ENCODE results near the gene NKX2-2. TPM values are rescaled to one million over a fixed set of nuclear protein-coding genes. Genes with fewer than 3 reads are reported as not detected.

The NKX2-2 gene
- not detected in 2 replicates for total RNA-seq

DNA sequence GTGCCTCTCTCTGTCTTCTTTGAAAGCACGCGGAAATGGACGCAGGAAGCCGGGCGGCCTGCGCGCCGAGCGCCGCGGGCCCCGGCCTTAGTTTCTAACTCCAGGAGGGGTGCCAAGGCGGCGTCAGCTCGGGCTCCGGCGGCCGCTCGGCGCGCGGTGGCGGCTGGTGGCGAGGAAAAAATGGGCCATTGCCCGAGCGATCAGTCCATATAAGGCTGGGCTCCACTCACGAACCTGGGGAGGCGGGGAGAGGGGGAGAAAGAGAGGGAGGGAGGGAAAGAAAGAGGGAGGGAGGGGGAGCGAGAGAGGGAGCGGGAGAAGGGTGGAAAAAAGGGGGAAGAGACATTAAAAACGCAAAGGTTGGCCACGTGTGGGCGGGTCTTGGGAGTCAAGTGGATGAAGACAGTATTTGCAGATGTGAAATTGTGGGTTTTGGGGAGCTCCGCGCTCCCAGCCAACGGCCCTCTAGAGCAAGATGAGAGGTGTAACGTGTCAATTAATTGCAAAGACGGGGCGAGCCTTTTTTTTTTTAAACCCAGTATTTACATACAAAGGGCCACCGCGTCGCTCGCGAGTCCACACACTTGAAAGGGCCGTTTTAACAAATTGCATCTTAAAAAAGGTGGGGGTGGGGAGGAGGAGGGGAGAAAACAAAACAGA, at the start of gene NKX2-2:
TSS of gene NKX2-2 (minus strand) at position 184 of the 660 bp plus-strand sequence. CDS start 395 bp downstream, outside the sequence.

Other genes with a start within 250 kb of the NKX2-2 start
- 71.6 and 75.3 TPM in 2 replicates for gene XRN2, start 210.7 kb downstream of the NKX2-2 start, total RNA-seq
- not detected in 2 replicates for gene NKX2-4, start 116.5 kb downstream of the NKX2-2 start, total RNA-seq
- not detected in 2 replicates for gene PAX1, start 191.6 kb upstream of the NKX2-2 start, total RNA-seq

Measured in hair follicular keratinocyte (primary cell).